PC-3 (cell line): ENCODE measurements around the gene STX7. TPM values are rescaled to one million over a fixed set of nuclear protein-coding genes. Genes with fewer than 3 reads are reported as not detected.

Experiments
- ATAC-seq: fragments of 200-7000 bp; cut with Tn5 transposase; 2 replicates; pipeline ENCODE4 v1.9.1; 2020; ENCODE audit warnings: mild to moderate bottlenecking, moderate library complexity
- BruUV-seq: library from RNA; stranded (reverse); fragments of 400-500 nt; replicated peaks from 2 replicates; lab custom pipeline; 2021; lab: Mats Ljungman, UMichigan
- CTCF ChIA-PET: fragments of 300-600 bp; sonication (Branson Sonifier 250); formaldehyde crosslinking; loops from one replicate; lab custom pipeline; 2022; ENCODE audit warnings: antibody characterized with exemption; lab: Charles Lee
- POLR2A ChIA-PET: fragments of 300-600 bp; sonication (Branson Sonifier 250); formaldehyde crosslinking; loops from one replicate; lab custom pipeline; 2022; ENCODE audit warnings: antibody characterized with exemption; ENCODE audit not compliant: unreplicated experiment; lab: Charles Lee
- DNase-seq: peaks from one replicate; pipeline ENCODE4 v3.0.0-alpha.2; 2015
- H2AFZ ChIP-seq: fragments of 300-600 bp; sonication (generic); 2 replicates; pipeline ENCODE4 v1.6.0; 2016; ENCODE audit warnings: antibody characterized with exemption, low read length
- H3F3A ChIP-seq: fragments of 300-600 bp; sonication (generic); one replicate; pipeline ENCODE4 v1.6.0; 2017; ENCODE audit warnings: antibody characterized with exemption, low read length, control low read depth, mild to moderate bottlenecking; ENCODE audit not compliant: unreplicated experiment
- H3K27ac ChIP-seq: fragments of 300-600 bp; sonication (generic); 2 replicates; pipeline ENCODE4 v1.5.1; 2016; ENCODE audit warnings: mild to moderate bottlenecking, low read length
- H3K27me3 ChIP-seq: fragments of 300-600 bp; sonication (generic); 2 replicates; pipeline ENCODE4 v1.6.1; 2016; ENCODE audit warnings: low read length, mixed read lengths
- H3K36me3 ChIP-seq: fragments of 300-600 bp; sonication (generic); 2 replicates; pipeline ENCODE4 v1.6.1; 2016; ENCODE audit warnings: low read depth, mixed run types, low read length, mixed read lengths
- H3K4me1 ChIP-seq: fragments of 300-600 bp; sonication (generic); 2 replicates; pipeline ENCODE4 v1.5.1; 2016; ENCODE audit warnings: low read length; ENCODE audit not compliant: insufficient read depth
- H3K4me2 ChIP-seq: fragments of 300-600 bp; sonication (generic); 2 replicates; pipeline ENCODE4 v1.6.0; 2016; ENCODE audit warnings: low read length
- H3K4me3 ChIP-seq: fragments of 300-600 bp; sonication (generic); 2 replicates; pipeline ENCODE4 v1.5.1; 2016; ENCODE audit warnings: mild to moderate bottlenecking, low read length, mixed read lengths
- H3K79me2 ChIP-seq: fragments of 300-600 bp; sonication (generic); 2 replicates; pipeline ENCODE4 v1.6.1; 2017; ENCODE audit warnings: low read length, mixed read lengths
- H3K9ac ChIP-seq: fragments of 300-600 bp; sonication (generic); 2 replicates; pipeline ENCODE4 v1.6.0; 2016; ENCODE audit warnings: mild to moderate bottlenecking, low read length
- H3K9me2 ChIP-seq: fragments of 300-600 bp; sonication (generic); replicated peaks from 2 replicates; pipeline ENCODE4 v1.6.1; 2016; ENCODE audit warnings: mixed run types, low read length, mixed read lengths
- H3K9me3 ChIP-seq: fragments of 300-600 bp; sonication (generic); 2 replicates; pipeline ENCODE4 v1.6.1; 2016; ENCODE audit warnings: low read length, mixed read lengths
- H4K20me1 ChIP-seq: fragments of 300-600 bp; sonication (generic); 2 replicates; pipeline ENCODE4 v1.6.1; 2016; ENCODE audit warnings: low read length, mixed read lengths
- EZH2 ChIP-seq: fragments of 300-600 bp; sonication (generic); IDR thresholded peaks from one replicate; pipeline ENCODE4 v1.6.1; 2017; ENCODE audit warnings: antibody characterized with exemption, mild to moderate bottlenecking, low read length; ENCODE audit not compliant: unreplicated experiment
- EZH2phosphoT487 ChIP-seq: fragments of 300-600 bp; sonication (generic); IDR thresholded peaks from 2 replicates; pipeline ENCODE4 v1.6.1; 2018; ENCODE audit warnings: mild to moderate bottlenecking, antibody characterized with exemption, low read length, borderline replicate concordance
- intact Hi-C: fragments of 100-400 bp; cut with micrococcal nuclease; formaldehyde crosslinking; loops from 2 replicates; pipeline ENCODE4 v1.9.0; 2023
- total RNA-seq: library from RNA; depleted of rRNA; stranded (reverse); fragments of >200 nt; gene quantifications from 2 replicates; pipeline ENCODE4 v1.2.3, GENCODE V29; 2014
- TF ChIP-seq, protein P1 (sequence below): fragments of 300-600 bp; sonication (generic); conservative IDR thresholded peaks from 2 replicates; pipeline ENCODE4 v1.5.1; 2017; ENCODE audit warnings: antibody characterized with exemption, low read depth, mild to moderate bottlenecking, low read length

STX7 gene
- total RNA-seq, 1 experiment from 2014 or later = 27.4 TPM

DNA sequence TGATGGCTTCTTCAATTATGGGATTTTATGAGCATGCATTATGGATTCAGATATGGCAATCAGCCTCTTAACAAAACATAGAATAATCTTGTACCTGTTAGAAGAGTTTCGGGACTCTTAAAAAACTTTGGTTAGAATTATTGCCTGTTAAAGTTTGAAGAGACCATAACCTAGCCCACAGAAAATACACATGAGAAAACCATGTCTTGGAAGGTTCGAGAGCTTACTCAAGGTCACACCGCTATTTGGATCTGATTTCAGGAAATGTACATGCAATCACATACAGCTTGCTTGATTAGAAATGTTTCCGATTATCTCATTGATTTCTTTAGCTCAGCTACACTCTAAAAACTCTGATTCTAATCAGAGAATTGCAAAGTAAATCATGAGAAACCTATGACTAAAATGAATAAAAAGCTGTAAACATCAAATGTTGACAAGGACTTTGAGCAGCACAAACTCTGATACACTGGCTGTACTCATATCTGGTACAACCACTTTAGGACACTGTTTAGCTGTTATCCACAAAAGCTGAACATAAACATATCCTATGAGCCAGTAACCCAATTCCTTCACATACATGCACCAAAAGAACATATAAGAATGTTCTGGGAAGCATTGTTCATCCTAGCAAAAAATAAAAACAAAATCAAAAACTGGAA is 16.3 kb downstream of the STX7 start:
- ChIA-PET CTCF (interaction anchor here (0.6 kb wide), 1 partner anchor 329 kb away, joined by 3 read pairs; no protein-coding TSS in a partner anchor), POLR2A (no interaction called here)
- H3K4me3 ChIP-seq = no peak overlapping the region
- H3K36me3 ChIP-seq = no peaks in the 10 kb centered on the region; the same call in 1 of the 2 replicates
- no peaks in the 10 kb centered on the region for H3K9me3 ChIP-seq
- no peak overlapping the region for H2AFZ ChIP-seq
- intact Hi-C loops = no loop called here
- no peaks in the 10 kb centered on the region for H3K9me2 ChIP-seq
- TF ChIP-seq, protein P1, sequence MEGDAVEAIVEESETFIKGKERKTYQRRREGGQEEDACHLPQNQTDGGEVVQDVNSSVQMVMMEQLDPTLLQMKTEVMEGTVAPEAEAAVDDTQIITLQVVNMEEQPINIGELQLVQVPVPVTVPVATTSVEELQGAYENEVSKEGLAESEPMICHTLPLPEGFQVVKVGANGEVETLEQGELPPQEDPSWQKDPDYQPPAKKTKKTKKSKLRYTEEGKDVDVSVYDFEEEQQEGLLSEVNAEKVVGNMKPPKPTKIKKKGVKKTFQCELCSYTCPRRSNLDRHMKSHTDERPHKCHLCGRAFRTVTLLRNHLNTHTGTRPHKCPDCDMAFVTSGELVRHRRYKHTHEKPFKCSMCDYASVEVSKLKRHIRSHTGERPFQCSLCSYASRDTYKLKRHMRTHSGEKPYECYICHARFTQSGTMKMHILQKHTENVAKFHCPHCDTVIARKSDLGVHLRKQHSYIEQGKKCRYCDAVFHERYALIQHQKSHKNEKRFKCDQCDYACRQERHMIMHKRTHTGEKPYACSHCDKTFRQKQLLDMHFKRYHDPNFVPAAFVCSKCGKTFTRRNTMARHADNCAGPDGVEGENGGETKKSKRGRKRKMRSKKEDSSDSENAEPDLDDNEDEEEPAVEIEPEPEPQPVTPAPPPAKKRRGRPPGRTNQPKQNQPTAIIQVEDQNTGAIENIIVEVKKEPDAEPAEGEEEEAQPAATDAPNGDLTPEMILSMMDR = no peak
- TF ChIP-seq EZH2 (no peak), EZH2phosphoT487 (no peak)
- H4K20me1 ChIP-seq = no peaks in the 10 kb centered on the region
- H3K4me2 ChIP-seq = no peak overlapping the region
- H3K9ac ChIP-seq = no peak overlapping the region
- no peaks in the 10 kb centered on the region for H3F3A ChIP-seq
- ATAC-seq = no peak
- BruUV-seq = no TSS peak
- no peak overlapping the region for H3K27ac ChIP-seq
- no peak for DNase-seq
- H3K4me1 ChIP-seq = no peaks in the 10 kb centered on the region
- H3K79me2 ChIP-seq = 0 out of 2 replicates have a peak, but pooled peaks cover 6% of the 10 kb centered on the region
- H3K27me3 ChIP-seq = no peaks in the 10 kb centered on the region

DNA sequence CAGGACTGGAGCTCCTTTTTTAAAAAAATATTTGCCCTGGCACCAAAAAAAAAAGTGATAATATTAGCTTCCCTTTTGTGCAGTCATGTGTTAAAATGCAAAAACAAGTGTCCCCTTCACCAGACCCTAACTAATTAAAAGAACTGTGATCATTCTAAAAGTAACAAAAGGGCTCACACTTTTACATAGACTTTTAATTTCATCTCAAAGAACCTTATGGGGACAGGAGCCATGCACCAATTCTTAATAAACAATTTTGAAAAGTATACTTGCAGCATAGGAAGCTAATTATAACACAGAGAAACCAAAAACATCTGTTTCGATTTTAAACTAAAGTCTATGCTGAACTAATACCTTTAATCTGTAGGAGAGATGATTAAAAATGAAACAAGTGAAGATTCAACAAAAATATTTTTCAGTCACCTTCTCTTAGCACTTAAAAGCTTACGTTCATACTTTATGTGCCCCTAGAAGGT is 17.3 kb downstream of the STX7 start:
- 0 out of 2 replicates have a peak, but pooled peaks cover 6% of the 10 kb centered on the region for H3K79me2 ChIP-seq
- no peak overlapping the region for H3K4me2 ChIP-seq
- H4K20me1 ChIP-seq = no peaks in the 10 kb centered on the region
- no peaks in the 10 kb centered on the region for H3K9me2 ChIP-seq
- CTCF ChIA-PET = interaction anchor here (0.6 kb wide), 1 partner anchor 330 kb away, joined by 3 read pairs; no protein-coding TSS in a partner anchor
- H3K27ac ChIP-seq = no peak overlapping the region
- H3K27me3 ChIP-seq = no peaks in the 10 kb centered on the region
- POLR2A ChIA-PET = interaction anchor here (0.6 kb wide), 1 partner anchor 90 kb away, joined by 3 read pairs; no protein-coding TSS in a partner anchor
- H3K9ac ChIP-seq = no peak overlapping the region
- no peaks in the 10 kb centered on the region; the same call in 1 of the 2 replicates for H3K36me3 ChIP-seq
- intact Hi-C loops = no loop called here
- no peaks in the 10 kb centered on the region for H3K9me3 ChIP-seq
- no peak overlapping the region for H2AFZ ChIP-seq
- no peaks in the 10 kb centered on the region for H3K4me1 ChIP-seq
- no TSS peak for BruUV-seq
- no peaks in the 10 kb centered on the region for H3F3A ChIP-seq
- ATAC-seq (no peak), DNase-seq (no peak)
- TF ChIP-seq, protein P1 = no peak
- TF ChIP-seq EZH2phosphoT487 = no peak
- no peak overlapping the region for H3K4me3 ChIP-seq

DNA sequence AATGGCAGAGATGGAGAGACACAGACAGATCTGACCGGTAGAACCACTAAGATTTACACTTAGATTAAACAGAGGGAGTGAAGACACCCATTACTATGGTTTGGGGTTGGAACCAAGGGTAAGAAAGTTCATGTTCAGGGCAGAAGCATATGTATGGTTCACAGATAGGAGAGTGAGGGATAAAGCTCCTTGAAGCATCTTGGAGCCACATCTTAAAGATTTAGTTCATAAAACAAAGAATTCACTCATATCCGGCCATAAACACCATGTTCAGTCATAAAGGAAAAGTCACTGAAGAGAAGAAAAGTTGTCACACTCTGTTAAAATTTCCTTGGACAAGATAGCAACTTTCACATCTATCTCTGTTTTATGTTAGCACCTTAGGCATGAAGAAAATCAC is 18.0 kb downstream of the STX7 start:
- ChIA-PET POLR2A (no interaction called here), CTCF (no interaction called here)
- Histone ChIP-seq H3K9ac (no peak overlapping the region), H3K27me3 (no peaks in the 10 kb centered on the region), H3K36me3 (no peaks in the 10 kb centered on the region; the same call in 1 of the 2 replicates), H4K20me1 (no peaks in the 10 kb centered on the region), H2AFZ (no peak overlapping the region), H3K79me2 (0 out of 2 replicates have a peak, but pooled peaks cover 6% of the 10 kb centered on the region), H3K9me2 (no peaks in the 10 kb centered on the region), H3F3A (no peaks in the 10 kb centered on the region), H3K4me2 (no peak overlapping the region), H3K27ac (no peak overlapping the region), H3K9me3 (no peaks in the 10 kb centered on the region), H3K4me1 (no peaks in the 10 kb centered on the region), H3K4me3 (no peak overlapping the region)
- DNase-seq (no peak), ATAC-seq (no peak)
- BruUV-seq = no TSS peak
- TF ChIP-seq, protein P1 = no peak
- TF ChIP-seq EZH2 (no peak), EZH2phosphoT487 (no peak)
- intact Hi-C loops = no loop called here
